ENCODE measurements around the gene TMEM19. TPM values are rescaled to one million over a fixed set of nuclear protein-coding genes. Genes with fewer than 3 reads are reported as not detected.

TMEM19 gene
- polyA plus RNA-seq, 1 of the 3 experiments (the other 2 are of a cell fraction) = 12.6 TPM

GRCh38 chr12:71646512-71646911 lies 39.4 kb upstream of the TMEM19 start (continued):
- TF ChIP-seq CTCF (IDR thresholded peaks at IDR 0.05) = no peak
- TF ChIP-seq TAF1 (IDR thresholded peaks at IDR 0.05; ENCODE audit: borderline replicate concordance, low read depth, low read length) = no peak
- no peak for TF ChIP-seq SIN3A (IDR thresholded peaks at IDR 0.05; ENCODE audit: borderline replicate concordance, low read depth, low read length)
- TF ChIP-seq RCOR1 (IDR thresholded peaks at IDR 0.05; ENCODE audit: low read length) = no peak
- TF ChIP-seq MXI1 (IDR thresholded peaks at IDR 0.05; ENCODE audit: low read depth, low read length) = no peak
- no peak for TF ChIP-seq RFX5 (IDR thresholded peaks at IDR 0.05; ENCODE audit: low read length)
- no peak for TF ChIP-seq GATA2 (CRISPR knock-in tag; IDR thresholded peaks at IDR 0.05)
- TF ChIP-seq ELF1 (IDR thresholded peaks at IDR 0.05) = no peak

- WGBS (ENCODE audit: low lambda C conversion rate) = 94% methylated on average over 4 of the region's 4 CpGs
- H3K79me2 ChIP-seq (ENCODE audit: insufficient read depth) = peaks cover 93% of the 10 kb centered on the region
- H3K9me3 ChIP-seq = peaks cover 10% of the 10 kb centered on the region; the same call in 1 of the 2 replicates
- no peak overlapping the region for H3K4me3 ChIP-seq (ENCODE audit: low read depth in 2 of 2, low read length in 1 of 2)
- POLR2A ChIA-PET = interaction anchor here (1.0 kb wide), 1 partner anchor 16 kb away, joined by 3 read pairs; the partner anchor contains the start of gene THAP2
- H2AFZ ChIP-seq (ENCODE audit: low read depth) = no peak overlapping the region
- DNase-seq = no peak
- no peaks in the 10 kb centered on the region for H3K9me2 ChIP-seq
- CTCF ChIA-PET = interaction anchor here (0.7 to 1.4 kb wide), 3 partner anchors 12 to 98 kb away, joined by 3 to 4 read pairs (median 4); no protein-coding TSS in a partner anchor
- no peak for TF ChIP-seq GABPA (IDR thresholded peaks at IDR 0.05; ENCODE audit: low read depth)
- no peak for TF ChIP-seq FOXM1 (IDR thresholded peaks at IDR 0.05; ENCODE audit: low read depth)
- no peak for TF ChIP-seq ELF1 (IDR thresholded peaks at IDR 0.05)
- no peaks in the 10 kb centered on the region; a peak in 1 of 4 replicates for H3K4me1 ChIP-seq (ENCODE audit: control insufficient read depth in 1 of 2, insufficient read depth in 2 of 2, low read depth in 1 of 2, low read length in 1 of 2)
- H3F3A ChIP-seq (replicated peaks; ENCODE audit: insufficient read depth) = peaks cover 11% of the 10 kb centered on the region
- H3K9ac ChIP-seq = no peak overlapping the region
- no peaks in the 10 kb centered on the region for H3K27me3 ChIP-seq (ENCODE audit: insufficient read depth)
- H3K27ac ChIP-seq (ENCODE audit: low read depth in 2 of 2, low read length in 1 of 2) = no peak overlapping the region
- no peak overlapping the region for H3K4me2 ChIP-seq
- peaks cover 79 to 92% of the 10 kb centered on the region in 2 experiments for H3K36me3 ChIP-seq (replicated peaks in 1 of 2; ENCODE audit: control insufficient read depth in 1 of 2, insufficient read depth in 2 of 2, low read length in 1 of 2)
- peaks cover 31% of the 10 kb centered on the region for H4K20me1 ChIP-seq (ENCODE audit: insufficient read depth)
Measured at GRCh38 chr12:71648537-71648936, 37.3 kb upstream of the TMEM19 start.

GRCh38 chr12:71649401-71649800 lies 36.5 kb upstream of the TMEM19 start:
- H3K9me2 ChIP-seq = no peaks in the 10 kb centered on the region
- no peak overlapping the region for H3K27ac ChIP-seq (ENCODE audit: low read depth in 2 of 2, low read length in 1 of 2)
- ChIA-PET CTCF (interaction anchor here (0.8 to 1.4 kb wide), 2 partner anchors 14 to 97 kb away, joined by 3 to 4 read pairs; partner anchors contain the start of gene ZFC3H1), POLR2A (no interaction called here)
- peaks cover 6% of the 10 kb centered on the region for H3F3A ChIP-seq (replicated peaks; ENCODE audit: insufficient read depth)
- peaks cover 73 to 92% of the 10 kb centered on the region in 2 experiments for H3K36me3 ChIP-seq (replicated peaks in 1 of 2; ENCODE audit: control insufficient read depth in 1 of 2, insufficient read depth in 2 of 2, low read length in 1 of 2)
- H3K4me1 ChIP-seq (ENCODE audit: control insufficient read depth in 1 of 2, insufficient read depth in 2 of 2, low read depth in 1 of 2, low read length in 1 of 2) = no peaks in the 10 kb centered on the region; a peak in 1 of 4 replicates
- peaks cover 13% of the 10 kb centered on the region; the same call in 1 of the 2 replicates for H3K9me3 ChIP-seq
- H3K4me2 ChIP-seq = no peak overlapping the region
- peaks cover 93% of the 10 kb centered on the region for H3K79me2 ChIP-seq (ENCODE audit: insufficient read depth)
- no peak overlapping the region for H2AFZ ChIP-seq (ENCODE audit: low read depth)
- peaks cover 34% of the 10 kb centered on the region for H4K20me1 ChIP-seq (ENCODE audit: insufficient read depth)
- WGBS (ENCODE audit: low lambda C conversion rate) = 98% methylated on average over 2 of the region's 2 CpGs
- no peak overlapping the region for H3K4me3 ChIP-seq (ENCODE audit: low read depth in 2 of 2, low read length in 1 of 2)
- no peaks in the 10 kb centered on the region for H3K27me3 ChIP-seq (ENCODE audit: insufficient read depth)
- no peak overlapping the region for H3K9ac ChIP-seq
- DNase-seq = no peak
- TF ChIP-seq NFIC (IDR thresholded peaks at IDR 0.05; ENCODE audit: borderline replicate concordance) (no peak), POLR2AphosphoS5 (IDR thresholded peaks at IDR 0.05; ENCODE audit: low read depth, low read length) (no peak), PBX3 (IDR thresholded peaks at IDR 0.05) (no peak), USF1 (IDR thresholded peaks at IDR 0.05; ENCODE audit: borderline replicate concordance, low read depth) (no peak), SMC3 (IDR thresholded peaks at IDR 0.05; ENCODE audit: low read depth, low read length) (no peak), FOXJ3 (CRISPR knock-in tag; IDR thresholded peaks at IDR 0.05) (no peak), TAF1 (IDR thresholded peaks at IDR 0.05; ENCODE audit: borderline replicate concordance, low read depth, low read length) (no peak), CHD2 (IDR thresholded peaks at IDR 0.05; ENCODE audit: low read length, partially characterized antibody) (no peak), RCOR1 (IDR thresholded peaks at IDR 0.05; ENCODE audit: low read length) (no peak), RXRA (IDR thresholded peaks at IDR 0.05; ENCODE audit: borderline replicate concordance, low read depth) (no peak), MEF2A (IDR thresholded peaks at IDR 0.05; ENCODE audit: borderline replicate concordance, low read depth) (no peak), RAD21 (IDR thresholded peaks at IDR 0.05; ENCODE audit: low read length) (no peak), MAX (IDR thresholded peaks at IDR 0.05; ENCODE audit: low read depth) (no peak), CTCF (IDR thresholded peaks at IDR 0.05) (no peak), TCF12 (IDR thresholded peaks at IDR 0.05) (no peak)

Data from SK-N-SH (cell line).